ENCODE data around the gene NOXO1.
A peak's percentile ranks its signal among the peaks of the same experiment; 100 is the strongest.

The NOXO1 gene

GRCh38 chr16:1976951-1977874, 4.1 kb downstream of the NOXO1 start:
- peaks cover 14% of the 10 kb centered on the region for H3K4me1 Mint-ChIP-seq
- H3K4me3 Mint-ChIP-seq = no peak overlapping the region
- no peaks in the 10 kb centered on the region for H3K9me3 Mint-ChIP-seq
- H3K36me3 Mint-ChIP-seq (ENCODE audit: low read depth) = peaks cover 3% of the 10 kb centered on the region
- no peak overlapping the region for H3K27ac Mint-ChIP-seq
- H3K27me3 Mint-ChIP-seq (ENCODE audit: low read depth) = peaks cover 39% of the 10 kb centered on the region
- TF ChIP-seq, protein P1, sequence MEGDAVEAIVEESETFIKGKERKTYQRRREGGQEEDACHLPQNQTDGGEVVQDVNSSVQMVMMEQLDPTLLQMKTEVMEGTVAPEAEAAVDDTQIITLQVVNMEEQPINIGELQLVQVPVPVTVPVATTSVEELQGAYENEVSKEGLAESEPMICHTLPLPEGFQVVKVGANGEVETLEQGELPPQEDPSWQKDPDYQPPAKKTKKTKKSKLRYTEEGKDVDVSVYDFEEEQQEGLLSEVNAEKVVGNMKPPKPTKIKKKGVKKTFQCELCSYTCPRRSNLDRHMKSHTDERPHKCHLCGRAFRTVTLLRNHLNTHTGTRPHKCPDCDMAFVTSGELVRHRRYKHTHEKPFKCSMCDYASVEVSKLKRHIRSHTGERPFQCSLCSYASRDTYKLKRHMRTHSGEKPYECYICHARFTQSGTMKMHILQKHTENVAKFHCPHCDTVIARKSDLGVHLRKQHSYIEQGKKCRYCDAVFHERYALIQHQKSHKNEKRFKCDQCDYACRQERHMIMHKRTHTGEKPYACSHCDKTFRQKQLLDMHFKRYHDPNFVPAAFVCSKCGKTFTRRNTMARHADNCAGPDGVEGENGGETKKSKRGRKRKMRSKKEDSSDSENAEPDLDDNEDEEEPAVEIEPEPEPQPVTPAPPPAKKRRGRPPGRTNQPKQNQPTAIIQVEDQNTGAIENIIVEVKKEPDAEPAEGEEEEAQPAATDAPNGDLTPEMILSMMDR (IDR thresholded peaks at IDR 0.05; ENCODE audit: unreplicated experiment in 3 of 3) = no peak

- Mint-ChIP-seq H3K9me3 (no peaks in the 10 kb centered on the region), H3K27me3 (ENCODE audit: low read depth) (peaks cover 32% of the 10 kb centered on the region), H3K4me3 (no peak overlapping the region), H3K36me3 (ENCODE audit: low read depth) (peaks cover 3% of the 10 kb centered on the region), H3K4me1 (peaks cover 14% of the 10 kb centered on the region), H3K27ac (no peak overlapping the region)
- TF ChIP-seq, protein P1 (IDR thresholded peaks at IDR 0.05; ENCODE audit: unreplicated experiment in 3 of 3) = no peak
Measured at GRCh38 chr16:1976216-1976520, 5.1 kb downstream of the NOXO1 start.

- Mint-ChIP-seq H3K4me3 (peak overlapping the region in 2 of 3 experiments; percentile 51 to 65), H3K27me3 (ENCODE audit: low read depth) (peaks cover 26% of the 10 kb centered on the region), H3K36me3 (ENCODE audit: low read depth) (peaks cover 3% of the 10 kb centered on the region), H3K9me3 (no peaks in the 10 kb centered on the region), H3K4me1 (peaks cover 14% of the 10 kb centered on the region), H3K27ac (no peak overlapping the region)
- TF ChIP-seq, protein P1 (IDR thresholded peaks at IDR 0.05; ENCODE audit: unreplicated experiment in 3 of 3) = no peak
Measured at GRCh38 chr16:1975432-1976215, 5.6 kb downstream of the NOXO1 start.

DNA sequence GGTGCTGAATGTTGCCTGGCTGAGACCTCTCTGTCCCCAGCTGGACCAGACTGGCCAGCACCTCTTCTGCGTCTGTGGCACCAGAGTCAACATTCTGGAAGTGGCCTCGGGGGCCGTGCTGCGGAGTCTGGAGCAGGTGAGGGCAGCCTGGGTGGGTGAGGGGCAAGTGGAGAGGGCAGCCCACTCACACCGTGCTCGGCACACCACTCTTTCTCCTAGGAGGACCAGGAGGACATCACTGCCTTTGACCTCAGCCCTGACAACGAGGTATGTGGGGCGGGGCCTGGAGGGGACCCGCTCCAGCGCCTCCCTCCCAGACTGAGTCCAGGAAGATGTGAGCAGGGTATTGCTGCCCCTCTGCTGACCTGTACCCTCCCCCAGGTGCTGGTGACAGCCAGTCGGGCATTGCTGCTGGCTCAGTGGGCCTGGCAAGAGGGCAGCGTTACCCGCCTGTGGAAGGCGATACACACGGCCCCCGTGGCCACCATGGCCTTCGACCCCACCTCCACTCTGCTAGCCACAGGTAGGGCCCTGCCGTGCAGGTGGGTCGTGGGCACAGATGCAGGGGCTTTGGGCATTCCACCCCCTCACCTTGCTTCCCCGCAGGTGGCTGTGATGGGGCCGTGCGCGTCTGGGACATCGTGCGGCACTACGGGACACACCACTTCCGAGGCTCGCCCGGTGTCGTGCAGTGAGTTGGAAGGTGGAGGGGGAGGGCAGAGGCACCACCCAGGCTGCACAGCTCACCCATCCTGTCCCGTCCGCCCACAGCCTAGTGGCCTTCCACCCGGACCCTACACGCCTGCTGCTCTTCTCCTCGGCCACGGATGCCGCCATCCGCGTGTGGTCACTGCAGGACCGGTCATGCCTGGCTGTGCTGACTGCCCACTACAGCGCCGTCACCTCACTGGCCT, 6.9 kb downstream of the NOXO1 start:
- Mint-ChIP-seq H3K9me3 (no peaks in the 10 kb centered on the region), H3K4me1 (peaks cover 14% of the 10 kb centered on the region), H3K36me3 (ENCODE audit: low read depth) (peaks cover 3% of the 10 kb centered on the region), H3K27me3 (ENCODE audit: low read depth) (peaks cover 14% of the 10 kb centered on the region), H3K4me3 (peak overlapping the region; percentile 53 to 61 (median 54)), H3K27ac (no peak overlapping the region)
- TF ChIP-seq, protein P1 (IDR thresholded peaks at IDR 0.05; ENCODE audit: unreplicated experiment in 3 of 3) = no peak

- H3K4me1 Mint-ChIP-seq = peaks cover 14% of the 10 kb centered on the region
Measured at GRCh38 chr16:1973461-1974156, 7.7 kb downstream of the NOXO1 start.

More at GRCh38 chr16:1973461-1974156, 7.7 kb downstream of the NOXO1 start:
- TF ChIP-seq, protein P1 (IDR thresholded peaks at IDR 0.05; ENCODE audit: unreplicated experiment in 3 of 3) = no peak
- H3K36me3 Mint-ChIP-seq (ENCODE audit: low read depth) = peaks cover 3% of the 10 kb centered on the region
- peak overlapping the region; percentile 53 to 96 (median 61) for H3K4me3 Mint-ChIP-seq
- peaks cover 11% of the 10 kb centered on the region for H3K27me3 Mint-ChIP-seq (ENCODE audit: low read depth)
- H3K27ac Mint-ChIP-seq = no peak overlapping the region
- H3K9me3 Mint-ChIP-seq = no peaks in the 10 kb centered on the region

Measured in nephron (organoid).